Ascending aorta (tissue), 2 donors: ENCODE measurements around the gene APBA2. TPM values are rescaled to one million over a fixed set of nuclear protein-coding genes. Genes with fewer than 3 reads are reported as not detected.

Experiments used
- DNase-seq, 2 donors: peaks; one replicate each; pipeline ENCODE4 v3.0.0-alpha.2; 2019; ENCODE audit warnings: low spot score in 2 of 2
- H3K27ac ChIP-seq, 2 donors: fragments of 200-600 bp; sonication (generic); one replicate each; pipeline ENCODE4 v1.5.1; 2016 to 2017; ENCODE audit warnings: mild to moderate bottlenecking in 1 of 2
- H3K27me3 ChIP-seq: fragments of 200-600 bp; sonication (generic); one replicate; pipeline ENCODE4 v1.5.1; 2017
- H3K36me3 ChIP-seq, 2 donors: fragments of 200-600 bp; sonication (generic); one replicate each; pipeline ENCODE4 v1.5.1; 2016
- H3K4me1 ChIP-seq, 2 donors: fragments of 200-600 bp; sonication (generic); one replicate each; pipeline ENCODE4 v1.5.1; 2016 to 2017; ENCODE audit warnings: mild to moderate bottlenecking in 1 of 2
- H3K4me3 ChIP-seq, 2 donors: fragments of 200-600 bp; sonication (generic); one replicate each; pipeline ENCODE4 v1.5.1; 2016 to 2017; ENCODE audit warnings: mild to moderate bottlenecking in 1 of 2
- H3K9me3 ChIP-seq, 2 donors: fragments of 200-600 bp; sonication (generic); one replicate each; pipeline ENCODE4 v1.5.1; 2016
- CTCF ChIP-seq, 3 experiments: fragments of 200-600 bp in 2 of 3; fragments of 450-650 bp in 1 of 3; sonication (generic) in 2 of 3; IDR thresholded peaks; one replicate each; pipeline ENCODE4 v1.5.1; 2016 to 2019; ENCODE audit warnings: antibody characterized with exemption in 3 of 3, mild to moderate bottlenecking in 1 of 3, moderate library complexity in 1 of 3
- intact Hi-C: fragments of 100-400 bp; cut with DNase I; formaldehyde crosslinking; loops from one replicate; pipeline ENCODE4 v1.15.1; 2023
- total RNA-seq: library from RNA; depleted of rRNA; stranded (reverse); fragments of >200 nt; gene quantifications from one replicate; pipeline ENCODE4 v1.1.0, GENCODE V29; 2016

Gene APBA2
- total RNA-seq, 1 donor from 2014 or later = 2.4 TPM

DNA sequence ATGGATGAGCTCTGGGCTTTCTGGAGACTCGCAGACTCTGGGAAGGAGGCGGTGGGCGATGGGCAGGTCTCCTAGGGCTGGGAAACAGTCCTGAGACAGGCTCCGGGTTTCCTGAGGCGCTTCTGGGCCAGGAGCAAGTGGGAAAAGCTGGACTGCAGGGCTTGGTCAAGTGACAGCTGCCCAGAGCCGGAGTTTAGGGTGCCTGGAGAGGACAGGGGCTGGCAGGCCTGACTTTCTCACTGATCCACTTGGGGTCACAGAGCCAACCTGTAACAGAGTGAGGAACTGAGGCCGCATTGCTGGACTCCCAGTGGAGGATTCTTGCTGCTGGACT, 107.9 kb downstream of the APBA2 start:
- H3K36me3 ChIP-seq = no peaks in the 10 kb centered on the region
- no peak overlapping the region for H3K27ac ChIP-seq
- intact Hi-C loops = no loop called here
- H3K4me1 ChIP-seq = peaks cover 0 to 7% of the 10 kb centered on the region in 2 donors
- no peak overlapping the region for H3K4me3 ChIP-seq
- no peaks in the 10 kb centered on the region for H3K9me3 ChIP-seq
- H3K27me3 ChIP-seq = no peaks in the 10 kb centered on the region
- TF ChIP-seq CTCF (IDR thresholded peaks at IDR 0.05) = no peak
- DNase-seq = no peak

GRCh38 chr15:28994142-28994830, 108.5 kb downstream of the APBA2 start:
- Histone ChIP-seq H3K27me3 (no peaks in the 10 kb centered on the region), H3K4me3 (no peak overlapping the region), H3K4me1 (peaks cover 0 to 7% of the 10 kb centered on the region in 2 donors), H3K9me3 (no peaks in the 10 kb centered on the region), H3K27ac (no peak overlapping the region), H3K36me3 (no peaks in the 10 kb centered on the region)
- DNase-seq = no peak
- intact Hi-C loops = no loop called here
- no peak for TF ChIP-seq CTCF (IDR thresholded peaks at IDR 0.05)

GRCh38 chr15:28994831-28995596, 109.2 kb downstream of the APBA2 start:
- no peak for TF ChIP-seq CTCF (IDR thresholded peaks at IDR 0.05)
- no peak overlapping the region for H3K27ac ChIP-seq
- no peaks in the 10 kb centered on the region for H3K9me3 ChIP-seq
- H3K27me3 ChIP-seq = no peaks in the 10 kb centered on the region
- DNase-seq = no peak
- H3K4me3 ChIP-seq = no peak overlapping the region
- intact Hi-C loops = no loop called here
- H3K4me1 ChIP-seq = peaks cover 0 to 7% of the 10 kb centered on the region in 2 donors
- no peaks in the 10 kb centered on the region for H3K36me3 ChIP-seq

DNA sequence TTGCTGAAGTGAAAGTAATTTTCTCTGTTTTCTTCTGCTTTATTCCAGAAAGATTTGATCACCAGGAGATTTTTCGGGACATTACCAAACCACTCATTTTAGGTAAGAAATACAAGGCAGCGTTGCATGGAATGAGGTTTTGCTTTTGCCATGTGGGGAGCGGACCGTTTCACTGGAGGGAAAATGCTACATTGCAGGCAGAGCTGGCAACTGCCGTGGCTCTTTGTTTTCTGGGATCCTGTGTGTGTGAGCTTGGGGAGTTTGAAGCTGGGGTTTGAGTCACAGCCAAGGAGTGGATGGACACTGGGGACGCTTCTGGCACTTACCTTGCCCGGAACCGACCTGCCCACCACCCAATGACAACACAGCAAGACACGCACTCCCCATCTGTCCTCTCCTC, 109.9 kb downstream of the APBA2 start:
- DNase-seq = no peak
- TF ChIP-seq CTCF (IDR thresholded peaks at IDR 0.05) = no peak
- no peak overlapping the region for H3K27ac ChIP-seq

GRCh38 chr15:28996289-28996688, 110.5 kb downstream of the APBA2 start:
- intact Hi-C loops = no loop called here
- no peaks in the 10 kb centered on the region for H3K27me3 ChIP-seq
- H3K4me1 ChIP-seq = peaks cover 0 to 7% of the 10 kb centered on the region in 2 donors
- no peaks in the 10 kb centered on the region for H3K36me3 ChIP-seq
- no peak for DNase-seq
- H3K9me3 ChIP-seq = no peaks in the 10 kb centered on the region
- no peak overlapping the region for H3K4me3 ChIP-seq
- TF ChIP-seq CTCF (IDR thresholded peaks at IDR 0.05) = no peak
- H3K27ac ChIP-seq = no peak overlapping the region

More for the DNA sequence above, 109.9 kb downstream of the APBA2 start:
- H3K4me3 ChIP-seq = no peak overlapping the region
- H3K4me1 ChIP-seq = peaks cover 0 to 7% of the 10 kb centered on the region in 2 donors
- H3K36me3 ChIP-seq = no peaks in the 10 kb centered on the region
- H3K9me3 ChIP-seq = no peaks in the 10 kb centered on the region
- intact Hi-C loops = no loop called here
- no peaks in the 10 kb centered on the region for H3K27me3 ChIP-seq
